Common myeloid progenitor, CD34-positive (primary cell): Measurements from ENCODE around the gene ADAM15.

Experiments
- CTCF ChIA-PET: fragments of 350-600 bp; sonication (Branson Sonifier 250); formaldehyde crosslinking; loops from one replicate; lab custom pipeline; 2021; ENCODE audit warnings: antibody characterized with exemption; lab: Charles Lee
- POLR2A ChIA-PET: fragments of 350-600 bp; sonication (Branson Sonifier 250); formaldehyde crosslinking; loops from one replicate; lab custom pipeline; 2021; ENCODE audit warnings: antibody characterized with exemption; lab: Charles Lee
- DNase-seq, 3 donors: peaks; one replicate each; pipeline versions ENCODE4 v3.0.0 to v3.0.0-alpha.2; 2013
- H3K27ac ChIP-seq, 2 experiments: 1 replicate in 1 of 2; 2 replicates in 1 of 2; pipeline ENCODE4 v1.7.0; 2013; ENCODE audit warnings: inconsistent platforms in 2 of 2, low read length in 2 of 2, mild to moderate bottlenecking in 2 of 2, low read depth in 1 of 2, moderate library complexity in 1 of 2; ENCODE audit not compliant: severe bottlenecking in 2 of 2, insufficient read depth in 1 of 2, poor library complexity in 1 of 2
- H3K27me3 ChIP-seq, 5 experiments: replicated peaks in 2 of 5; 1 replicate in 3 of 5; 2 replicates in 2 of 5; pipeline versions ENCODE4 v1.6.1 to v1.7.0; 2013; ENCODE audit warnings: low read length in 4 of 5, mild to moderate bottlenecking in 2 of 5, moderate library complexity in 2 of 5, inconsistent platforms in 1 of 5; ENCODE audit not compliant: insufficient read depth in 5 of 5, control insufficient read depth in 4 of 5
- H3K36me3 ChIP-seq, 4 experiments: 1 replicate in 2 of 4; 2 replicates in 2 of 4; pipeline versions ENCODE4 v1.6.1 to v1.7.0; 2013; ENCODE audit warnings: low read length in 3 of 4, control low read depth in 1 of 4, mild to moderate bottlenecking in 1 of 4; ENCODE audit not compliant: control insufficient read depth in 4 of 4, insufficient read depth in 4 of 4
- H3K4me1 ChIP-seq, 4 experiments: 1 replicate in 3 of 4; 2 replicates in 1 of 4; pipeline versions ENCODE4 v1.6.1 to v1.7.1; 2013; ENCODE audit warnings: low read length in 3 of 4, mild to moderate bottlenecking in 3 of 4, control low read depth in 1 of 4, inconsistent platforms in 1 of 4, moderate library complexity in 1 of 4; ENCODE audit not compliant: control insufficient read depth in 4 of 4, insufficient read depth in 4 of 4; ENCODE audit errors: control extremely low read depth in 1 of 4
- H3K4me3 ChIP-seq, 7 experiments: 1 replicate in 4 of 7; 2 replicates in 3 of 7; pipeline versions ENCODE4 v1.5.1 to v1.7.0; 2013; ENCODE audit warnings: mild to moderate bottlenecking in 7 of 7, low read length in 6 of 7, moderate library complexity in 6 of 7, inconsistent platforms in 2 of 7, low read depth in 2 of 7, control low read depth in 1 of 7; ENCODE audit not compliant: insufficient read depth in 4 of 7, control insufficient read depth in 1 of 7; ENCODE audit errors: extremely low read depth in 1 of 7
- H3K9me3 ChIP-seq, 5 experiments: 1 replicate in 4 of 5; 2 replicates in 1 of 5; pipeline versions ENCODE4 v1.6.1 to v1.7.1; 2013; ENCODE audit warnings: low read length in 4 of 5, mild to moderate bottlenecking in 2 of 5, inconsistent platforms in 1 of 5, low read depth in 1 of 5, moderate library complexity in 1 of 5; ENCODE audit not compliant: control insufficient read depth in 4 of 5, insufficient read depth in 2 of 5; ENCODE audit errors: control extremely low read depth in 1 of 5
- WGBS: methylation state at CpG from one replicate; pipeline ENCODE4 v1.1.5; 2013; ENCODE audit not compliant: insufficient coverage; 5-methylcytosine and 5-hydroxymethylcytosine counted together

ADAM15 gene

GRCh38 chr1:155012026-155012546 lies 39.0 kb upstream of the ADAM15 start:
- WGBS, result 21% methylated on average over 3 of the region's 9 CpGs
- H3K27me3 ChIP-seq, result no peaks in the 10 kb centered on the region
- ChIA-PET CTCF (interaction anchor here (0.8 to 12.4 kb wide), 6 partner anchors 10 to 49 kb away, joined by 3 to 233 read pairs (median 3); partner anchors contain the start of genes LENEP and ZBTB7B), POLR2A (interaction anchor here (0.6 to 1.6 kb wide), 2 partner anchors 9 to 12 kb away, joined by 3 to 4 read pairs; partner anchors contain the start of gene ZBTB7B)
- H3K36me3 ChIP-seq, result peaks cover 0 to 26% (median 2%) of the 10 kb centered on the region in 4 experiments
- DNase-seq, result peak in 1 of 3 donors; percentile 39
- peak overlapping the region in 1 of 7 experiments; percentile 7 for H3K4me3 ChIP-seq
- no peaks in the 10 kb centered on the region for H3K9me3 ChIP-seq
- H3K4me1 ChIP-seq, result peaks cover 3 to 91% (median 79%) of the 10 kb centered on the region in 4 experiments
- no peak overlapping the region for H3K27ac ChIP-seq

DNA sequence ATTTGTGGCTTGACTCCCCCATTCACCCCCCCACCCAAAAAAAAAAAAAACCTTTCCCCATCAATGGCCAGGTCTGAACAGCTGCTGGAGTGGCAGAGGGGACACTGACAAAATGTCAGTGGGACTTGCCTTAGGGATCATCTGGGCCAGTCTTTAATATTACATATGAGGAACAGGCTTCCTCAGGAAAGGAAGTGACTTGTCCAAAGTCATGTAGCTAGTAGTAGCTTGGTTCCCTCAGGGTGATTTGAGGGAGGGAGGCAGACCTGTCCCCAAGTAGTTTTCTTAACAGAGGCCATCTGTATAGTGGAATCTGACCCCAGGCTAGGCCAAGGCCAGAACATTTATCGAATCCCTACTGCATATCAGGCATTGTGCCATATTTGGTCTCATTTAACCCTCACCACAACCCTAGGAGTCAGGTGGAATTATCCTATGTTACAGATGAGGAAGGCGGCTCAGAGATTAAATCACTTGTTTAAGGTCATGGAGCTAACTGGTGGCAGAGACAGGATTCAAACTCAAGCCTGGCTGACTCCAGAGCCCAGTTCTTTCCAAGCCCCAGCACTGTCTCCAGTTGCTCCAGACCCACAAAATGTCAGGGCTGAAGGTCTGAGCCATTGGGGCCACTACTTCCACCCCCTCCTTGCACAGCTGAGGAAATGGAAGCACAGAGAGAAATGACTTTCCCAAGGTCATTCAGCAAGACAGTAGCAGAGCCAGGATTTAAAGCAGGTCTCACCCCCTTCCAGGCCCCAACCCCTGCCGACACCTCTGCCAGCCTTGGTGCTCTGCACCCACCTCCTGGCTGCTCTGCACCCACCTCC lies 38.1 kb upstream of the ADAM15 start:
- ChIA-PET POLR2A (interaction anchor here (1.6 kb wide), 1 partner anchor 13 kb away, joined by 4 read pairs; no protein-coding TSS in a partner anchor), CTCF (interaction anchor here (0.8 to 12.4 kb wide), 7 partner anchors 9 to 72 kb away, joined by 3 to 233 read pairs (median 4); partner anchors contain the start of genes LENEP and ZBTB7B)
- H3K4me1 ChIP-seq, result peaks cover 0 to 90% (median 78%) of the 10 kb centered on the region in 4 experiments
- H3K4me3 ChIP-seq, result peak overlapping the region in 1 of 7 experiments; percentile 25
- WGBS, result 83% methylated on average over 1 of the region's 3 CpGs
- peaks cover 0 to 26% (median 2%) of the 10 kb centered on the region in 4 experiments for H3K36me3 ChIP-seq
- no peaks in the 10 kb centered on the region for H3K9me3 ChIP-seq
- DNase-seq, result no peak
- no peak overlapping the region for H3K27ac ChIP-seq
- H3K27me3 ChIP-seq, result no peaks in the 10 kb centered on the region

GRCh38 chr1:155013632-155014031 lies 37.5 kb upstream of the ADAM15 start:
- Histone ChIP-seq H3K36me3 (peaks cover 0 to 26% (median 2%) of the 10 kb centered on the region in 4 experiments), H3K9me3 (no peaks in the 10 kb centered on the region), H3K4me1 (peaks cover 0 to 89% (median 74%) of the 10 kb centered on the region in 4 experiments), H3K4me3 (peak overlapping the region in 1 of 7 experiments; percentile 19), H3K27me3 (no peaks in the 10 kb centered on the region), H3K27ac (peak overlapping the region in 1 of 2 experiments; percentile 6)
- peak in 1 of 3 donors; percentile 35 for DNase-seq
- ChIA-PET CTCF (interaction anchor here (1.2 to 12.4 kb wide), 4 partner anchors 15 to 71 kb away, joined by 3 to 233 read pairs (median 4); partner anchors contain the start of genes LENEP and ZBTB7B), POLR2A (no interaction called here)
- WGBS, result 11% methylated on average over 6 of the region's 8 CpGs

- no peak for DNase-seq
- 96% methylated on average over 23 of the region's 31 CpGs for WGBS
- CTCF ChIA-PET, result interaction anchor here (0.6 to 12.4 kb wide), 15 partner anchors 7 to 202 kb away, joined by 3 to 233 read pairs (median 7); partner anchors contain the start of genes LENEP, PBXIP1 and ZBTB7B
- Histone ChIP-seq H3K4me3 (no peak overlapping the region), H3K27ac (no peak overlapping the region), H3K27me3 (no peaks in the 10 kb centered on the region), H3K9me3 (no peaks in the 10 kb centered on the region), H3K4me1 (peaks cover 0 to 82% (median 68%) of the 10 kb centered on the region in 4 experiments), H3K36me3 (peaks cover 0 to 26% (median 2%) of the 10 kb centered on the region in 4 experiments)
- POLR2A ChIA-PET, result no interaction called here
These were observed 36.2 kb upstream of the ADAM15 start for GRCh38 chr1:155014709-155015508.

DNA sequence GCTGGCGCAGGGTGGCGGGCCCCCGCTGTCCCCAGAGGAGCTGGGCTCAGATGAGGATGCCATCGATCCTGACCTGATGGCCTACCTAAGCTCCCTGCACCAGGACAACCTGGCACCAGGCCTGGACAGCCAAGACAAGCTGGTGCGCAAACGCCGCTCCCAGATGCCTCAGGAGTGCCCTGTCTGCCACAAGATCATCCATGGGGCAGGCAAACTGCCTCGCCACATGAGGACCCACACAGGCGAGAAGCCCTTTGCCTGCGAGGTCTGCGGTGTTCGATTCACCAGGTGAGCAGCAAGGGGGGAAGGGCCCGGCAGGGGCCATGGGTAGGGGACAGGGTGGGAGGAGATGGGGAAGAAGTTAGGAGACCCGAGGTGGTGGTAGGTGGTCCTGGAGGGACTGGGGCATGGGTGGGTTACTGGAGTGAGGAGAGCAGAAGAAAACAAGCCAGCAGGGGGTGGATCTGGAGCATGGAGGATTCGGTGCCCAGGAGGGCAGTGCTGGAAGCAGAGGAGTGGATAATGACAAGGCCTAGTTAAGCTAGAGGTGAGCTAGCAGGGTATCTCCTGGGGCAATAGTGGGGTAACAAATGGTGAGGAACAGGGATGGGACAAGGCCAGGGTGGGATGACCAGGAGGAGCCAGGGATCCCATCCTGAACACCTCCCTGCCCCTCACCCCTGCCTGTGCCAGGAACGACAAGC lies 35.4 kb upstream of the ADAM15 start:
- H3K4me3 ChIP-seq, result no peak overlapping the region
- peaks cover 0 to 26% (median 2%) of the 10 kb centered on the region in 4 experiments for H3K36me3 ChIP-seq

More for the DNA sequence above, 35.4 kb upstream of the ADAM15 start:
- Histone ChIP-seq H3K9me3 (no peaks in the 10 kb centered on the region), H3K27ac (no peak overlapping the region), H3K27me3 (no peaks in the 10 kb centered on the region), H3K4me1 (peaks cover 0 to 74% (median 61%) of the 10 kb centered on the region in 4 experiments)
- DNase-seq, result no peak
- CTCF ChIA-PET, result interaction anchor here (0.6 to 12.4 kb wide), 16 partner anchors 8 to 535 kb away, joined by 3 to 233 read pairs (median 8); partner anchors contain the start of genes FLAD1, LENEP, PBXIP1 and ZBTB7B
- POLR2A ChIA-PET, result interaction anchor here (0.6 to 1.6 kb wide), 3 partner anchors 8 to 36 kb away, joined by 3 to 4 read pairs (median 3); partner anchors contain the start of genes ADAM15 and ZBTB7B
- WGBS, result 96% methylated on average over 15 of the region's 16 CpGs
